GM12878 (cell line): ENCODE measurements around the gene SLITRK4. TPM values are rescaled to one million over a fixed set of nuclear protein-coding genes. Genes with fewer than 3 reads are reported as not detected.

Experiments used
- ATAC-seq: fragments of 200-7000 bp; cut with Tn5 transposase; 3 replicates; pipeline ENCODE4 v1.9.1; 2020; ENCODE audit warnings: mild to moderate bottlenecking, moderate library complexity
- BruUV-seq: library from RNA; stranded (reverse); fragments of 400-500 nt; replicated peaks from 2 replicates; lab custom pipeline; 2021; lab: Mats Ljungman, UMichigan
- CTCF ChIA-PET: fragments of 300-600 bp; sonication (Branson Sonifier 250); formaldehyde crosslinking; extraction: SDS; loops from one replicate; lab custom pipeline; 2021; ENCODE audit warnings: inconsistent platforms; lab: Yijun Ruan, JAX
- POLR2A ChIA-PET: fragments of 350-600 bp; formaldehyde crosslinking; extraction: SDS; loops from one replicate; lab custom pipeline; 2021; ENCODE audit warnings: inconsistent platforms; lab: Charles Lee
- RAD21 ChIA-PET: fragments of 300-600 bp; sonication (Branson Sonifier 250); formaldehyde crosslinking; loops from one replicate; lab custom pipeline; 2023; ENCODE audit warnings: antibody characterized with exemption; ENCODE audit not compliant: unreplicated experiment; lab: Charles Lee
- SMC1A ChIA-PET: fragments of 300-600 bp; sonication (Branson Sonifier 250); formaldehyde crosslinking; loops from one replicate; lab custom pipeline; 2023; ENCODE audit not compliant: unreplicated experiment, uncharacterized antibody; lab: Charles Lee
- DNase-seq: peaks from one replicate; pipeline ENCODE4 v3.0.0-alpha.2; 2011; ENCODE audit warnings: low read depth, low spot score
- FAIRE-seq: peaks from 3 replicates; lab custom pipeline; 2011; peaks lifted over from hg19 to GRCh38; lab: Jason Lieb, UNC
- H2AFZ ChIP-seq: 2 replicates; pipeline ENCODE4 v1.6.0; 2011; ENCODE audit warnings: low read depth, low read length, control low read depth; ENCODE audit not compliant: control insufficient read depth
- H3K27ac ChIP-seq: 2 replicates; pipeline ENCODE4 v1.5.1; 2011; ENCODE audit warnings: control low read depth; ENCODE audit not compliant: control insufficient read depth, insufficient read depth
- H3K27me3 ChIP-seq, 2 experiments: replicated peaks in 1 of 2; 2 replicates each; pipeline versions ENCODE4 v1.6.0 to v1.6.1; 2011; ENCODE audit warnings: low read length in 1 of 2; ENCODE audit not compliant: control insufficient read depth in 2 of 2, insufficient read depth in 2 of 2
- H3K36me3 ChIP-seq, 2 experiments: 2 replicates each; pipeline ENCODE4 v1.5.1; 2011; ENCODE audit warnings: low read length in 1 of 2; ENCODE audit not compliant: control insufficient read depth in 2 of 2, insufficient read depth in 2 of 2
- H3K4me1 ChIP-seq: 2 replicates; pipeline ENCODE4 v1.6.1; 2011; ENCODE audit warnings: mild to moderate bottlenecking, low read length, moderate library complexity, mixed read lengths; ENCODE audit not compliant: control insufficient read depth, insufficient read depth
- H3K4me2 ChIP-seq: 2 replicates; pipeline ENCODE4 v1.6.0; 2011; ENCODE audit warnings: control low read depth; ENCODE audit not compliant: control insufficient read depth, insufficient read depth
- H3K4me3 ChIP-seq: fragments of 200-600 bp; sonication (generic); 2 replicates; pipeline ENCODE4 v1.5.1; 2016
- H3K79me2 ChIP-seq: 2 replicates; pipeline ENCODE4 v1.6.0; 2011; ENCODE audit warnings: low read length; ENCODE audit not compliant: control insufficient read depth, insufficient read depth
- H3K9ac ChIP-seq: 2 replicates; pipeline ENCODE4 v1.8.0; 2011; ENCODE audit warnings: low read length, control low read depth, mixed read lengths; ENCODE audit not compliant: control insufficient read depth, insufficient read depth
- H3K9me3 ChIP-seq: replicated peaks from 3 replicates; pipeline ENCODE4 v1.5.1; 2011; ENCODE audit warnings: mild to moderate bottlenecking, low read length; ENCODE audit not compliant: control insufficient read depth, insufficient read depth
- H4K20me1 ChIP-seq: 2 replicates; pipeline ENCODE4 v1.6.0; 2011; ENCODE audit not compliant: control insufficient read depth, insufficient read depth
- NBN ChIP-seq: fragments of 450-650 bp; IDR thresholded peaks from 2 replicates; pipeline ENCODE4 v1.6.1; 2016
- USF1 ChIP-seq: IDR thresholded peaks from 2 replicates; pipeline ENCODE4 v1.6.1; 2011; ENCODE audit warnings: borderline replicate concordance, low read depth, mild to moderate bottlenecking, moderate library complexity, mixed read lengths, low read length; ENCODE audit not compliant: insufficient read depth; ENCODE audit errors: extremely low read length
- WGBS: methylation state at CpG from one replicate; pipeline ENCODE4 v1.1.6; 2016; ENCODE audit warnings: low lambda C conversion rate; ENCODE audit not compliant: insufficient replicate concordance, insufficient coverage; ENCODE audit errors: missing lambda C conversion rate; 5-methylcytosine and 5-hydroxymethylcytosine counted together
- in situ Hi-C: fragments of 300-500 bp; cut with MboI; formaldehyde crosslinking; loops from 9 replicates; pipeline ENCODE4 v1.14.3; 2018; ENCODE audit warnings: mixed read lengths
- intact Hi-C: fragments of 100-400 bp; cut with micrococcal nuclease; formaldehyde crosslinking; loops from one replicate; pipeline ENCODE4 v1.14.2; 2022; ENCODE audit not compliant: unreplicated experiment
- polyA plus RNA-seq, 11 experiments: library from polyadenylated mRNA; depleted of rRNA in 4 of 11; unstranded in 6 of 11; stranded (reverse) in 5 of 11; fragments of >200 nt; fragmentation: Nextera tagmentation in 4 of 11; fragmentation: Illumina TruSeq in 1 of 11; extraction: Ambion mirVana in 4 of 11; extraction: Trizol in 1 of 11; gene quantifications; 1 replicate in 1 of 11; 2 replicates in 10 of 11; pipeline versions ENCODE4 v1.2.1 to v1.2.3, GENCODE V29; 2011 to 2016; ENCODE audit warnings: inconsistent platforms in 2 of 11, missing spikeins in 2 of 11, low read depth in 1 of 11
- total RNA-seq, 4 experiments: library from RNA; depleted of rRNA in 3 of 4; stranded (reverse); fragments of >200 nt in 3 of 4; fragmentation: Illumina TruSeq in 1 of 4; extraction: Trizol in 1 of 4; gene quantifications; 2 replicates each; pipeline versions ENCODE4 v1.2.1 to v1.2.3, GENCODE V29; 2013 to 2021
- TF ChIP-seq, protein P1 (sequence below), 3 experiments: IDR thresholded peaks in 2 of 3; conservative IDR thresholded peaks in 1 of 3; 2 replicates each; pipeline ENCODE4 v1.5.1; 2011; ENCODE audit warnings: low read depth in 3 of 3, low read length in 3 of 3, mild to moderate bottlenecking in 3 of 3, control low read depth in 2 of 3, moderate library complexity in 2 of 3, inconsistent platforms in 1 of 3, mixed read lengths in 1 of 3; ENCODE audit not compliant: control insufficient read depth in 2 of 3, insufficient read depth in 1 of 3; ENCODE audit errors: extremely low read depth in 1 of 3

Gene SLITRK4
- total and polyA plus RNA-seq, 10 of the 15 experiments (the other 5 are each of a cell fraction or from before 2014, with no cell fraction given), result 0.45 to 1.1 (median 0.66) TPM

- no peak overlapping the region for H3K27ac ChIP-seq
- no peaks in the 10 kb centered on the region for H3K4me1 ChIP-seq
- TF ChIP-seq, protein P1, sequence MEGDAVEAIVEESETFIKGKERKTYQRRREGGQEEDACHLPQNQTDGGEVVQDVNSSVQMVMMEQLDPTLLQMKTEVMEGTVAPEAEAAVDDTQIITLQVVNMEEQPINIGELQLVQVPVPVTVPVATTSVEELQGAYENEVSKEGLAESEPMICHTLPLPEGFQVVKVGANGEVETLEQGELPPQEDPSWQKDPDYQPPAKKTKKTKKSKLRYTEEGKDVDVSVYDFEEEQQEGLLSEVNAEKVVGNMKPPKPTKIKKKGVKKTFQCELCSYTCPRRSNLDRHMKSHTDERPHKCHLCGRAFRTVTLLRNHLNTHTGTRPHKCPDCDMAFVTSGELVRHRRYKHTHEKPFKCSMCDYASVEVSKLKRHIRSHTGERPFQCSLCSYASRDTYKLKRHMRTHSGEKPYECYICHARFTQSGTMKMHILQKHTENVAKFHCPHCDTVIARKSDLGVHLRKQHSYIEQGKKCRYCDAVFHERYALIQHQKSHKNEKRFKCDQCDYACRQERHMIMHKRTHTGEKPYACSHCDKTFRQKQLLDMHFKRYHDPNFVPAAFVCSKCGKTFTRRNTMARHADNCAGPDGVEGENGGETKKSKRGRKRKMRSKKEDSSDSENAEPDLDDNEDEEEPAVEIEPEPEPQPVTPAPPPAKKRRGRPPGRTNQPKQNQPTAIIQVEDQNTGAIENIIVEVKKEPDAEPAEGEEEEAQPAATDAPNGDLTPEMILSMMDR (IDR thresholded peaks at IDR 0.05 in 2 of 3, conservative IDR thresholded peaks at IDR 0.05 in 1 of 3; ENCODE audit: control insufficient read depth in 2 of 3, extremely low read depth in 1 of 3, insufficient read depth in 1 of 3, low read depth in 3 of 3, low read length in 3 of 3), result peak; percentile 21 to 33 (median 31); a peak in 2 of 6 replicates
- TF ChIP-seq NBN (no peak), USF1 (no peak)
- H3K4me2 ChIP-seq, result no peak overlapping the region
- DNase-seq (no peak), FAIRE-seq (peak; percentile 38), ATAC-seq (peak; percentile 96)
- H2AFZ ChIP-seq, result no peak overlapping the region; the same call in 1 of the 2 replicates
- ChIA-PET RAD21 (no interaction called here), CTCF (interaction anchor here (0.7 to 1.1 kb wide), 5 partner anchors 10 to 16 kb away, joined by 3 to 11 read pairs (median 4); no protein-coding TSS in a partner anchor), SMC1A (interaction anchor here (0.8 kb wide), 1 partner anchor 18 kb away, joined by 3 read pairs; no protein-coding TSS in a partner anchor), POLR2A (interaction anchor here (1.0 kb wide), 1 partner anchor 11 kb away, joined by 3 read pairs; no protein-coding TSS in a partner anchor)
- no peaks in the 10 kb centered on the region for H4K20me1 ChIP-seq
- H3K4me3 ChIP-seq, result no peak overlapping the region
- BruUV-seq, result no TSS peak
- H3K27me3 ChIP-seq, result no peaks in the 10 kb centered on the region
- no peaks in the 10 kb centered on the region for H3K9me3 ChIP-seq
- no peaks in the 10 kb centered on the region for H3K79me2 ChIP-seq
- intact Hi-C loops (no loop called here), in situ Hi-C loops (no loop called here)
- WGBS, result 3% methylated on average over 2 of the region's 2 CpGs
- no peaks in the 10 kb centered on the region for H3K36me3 ChIP-seq
- H3K9ac ChIP-seq, result no peak overlapping the region
These were observed 12.8 kb upstream of the SLITRK4 start for GRCh38 chrX:143648705-143649104.
